Effector memory CD4-positive, alpha-beta T cell (primary cell): ENCODE results near the gene TRIM74.
"Not testable (repeated sequence)": the region's sequence is repeated elsewhere in the genome, so short reads cannot be mapped to it uniquely, and the experiment has no call there.

ENCODE experiments used
- DNase-seq, 3 donors: peaks; one replicate each; pipeline ENCODE4 v3.0.0-alpha.2; 2020
- H3K27ac ChIP-seq: 2 replicates; pipeline ENCODE4 v1.7.0; 2013; ENCODE audit warnings: mild to moderate bottlenecking, low read length, moderate library complexity; ENCODE audit not compliant: insufficient read depth, poor library complexity, severe bottlenecking
- H3K27me3 ChIP-seq: replicated peaks from 2 replicates; pipeline ENCODE4 v1.7.0; 2013; ENCODE audit warnings: mild to moderate bottlenecking, low read length; ENCODE audit not compliant: insufficient read depth, control insufficient read depth, poor library complexity, severe bottlenecking
- H3K36me3 ChIP-seq: 2 replicates; pipeline ENCODE4 v1.7.0; 2013; ENCODE audit warnings: mild to moderate bottlenecking, low read length, moderate library complexity; ENCODE audit not compliant: control insufficient read depth, insufficient read depth
- H3K4me1 ChIP-seq: 2 replicates; pipeline ENCODE4 v1.7.0; 2013; ENCODE audit warnings: low read length, mild to moderate bottlenecking; ENCODE audit not compliant: control insufficient read depth, insufficient read depth, poor library complexity, severe bottlenecking
- H3K4me3 ChIP-seq: 2 replicates; pipeline ENCODE4 v1.7.0; 2013; ENCODE audit warnings: low read length, low read depth, mild to moderate bottlenecking; ENCODE audit not compliant: insufficient read depth, poor library complexity, severe bottlenecking
- H3K9me3 ChIP-seq: 2 replicates; pipeline ENCODE4 v1.7.0; 2013; ENCODE audit warnings: mild to moderate bottlenecking, low read length, moderate library complexity; ENCODE audit not compliant: control insufficient read depth
- total RNA-seq, 3 donors: gene quantifications; one replicate each; lab custom pipeline; 2026; lab: John Stamatoyannopoulos, UW

Gene TRIM74
- total RNA-seq, result 0.17 to 0.97 (median 0.17) reads per million in 3 donors

DNA sequence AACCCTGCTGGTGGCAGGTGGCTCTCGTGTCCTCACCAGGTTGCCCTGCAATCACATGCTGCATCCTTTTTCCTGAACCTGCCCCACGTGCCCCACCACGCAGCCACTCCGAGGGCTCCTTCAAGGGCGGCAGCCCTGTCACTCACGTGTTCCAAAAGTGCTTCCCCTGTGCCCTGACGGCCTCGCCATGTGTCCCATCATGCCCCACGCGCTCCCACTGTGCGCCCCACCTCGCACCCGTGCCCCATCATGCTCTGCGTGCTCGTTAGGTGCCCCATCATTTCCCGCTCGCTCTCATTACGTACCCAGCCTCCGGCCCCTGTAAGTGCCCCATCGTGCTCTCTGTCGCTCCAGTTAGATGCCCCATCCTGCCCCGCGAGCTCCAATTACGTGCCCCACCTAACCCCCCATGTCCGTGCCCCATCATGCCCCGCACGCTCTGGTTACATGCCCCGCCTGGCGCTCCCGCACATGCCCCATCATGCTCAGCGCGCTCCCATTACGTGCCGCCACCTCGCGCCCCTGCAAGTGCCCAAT lies at the start of gene TRIM74:
Gene TRIM74 (minus strand): TSS at position 487 of the 537 bp plus-strand sequence. CDS start 3,309 bp downstream, outside the sequence.
- H3K9me3 ChIP-seq, H3K27ac ChIP-seq, H3K4me1 ChIP-seq, DNase-seq, H3K36me3 ChIP-seq, H3K27me3 ChIP-seq, H3K4me3 ChIP-seq: not testable (repeated sequence)

GRCh38 chr7:73006491-73006890 lies 37.2 kb upstream of the TRIM74 start:
- H3K27ac ChIP-seq, result not testable (repeated sequence)

GRCh38 chr7:73005693-73006447 lies 36.6 kb upstream of the TRIM74 start:
- H3K4me3 ChIP-seq, result peak overlapping the region; percentile 56
- H3K27ac ChIP-seq, result peak overlapping the region; percentile 68
- not testable (repeated sequence) for H3K27me3 ChIP-seq, H3K9me3 ChIP-seq, H3K36me3 ChIP-seq, H3K4me1 ChIP-seq
- DNase-seq, result peak; percentile 86 to 90 (median 89)

More at GRCh38 chr7:73006491-73006890, 37.2 kb upstream of the TRIM74 start:
- DNase-seq, H3K9me3 ChIP-seq, H3K4me1 ChIP-seq, H3K4me3 ChIP-seq, H3K36me3 ChIP-seq, H3K27me3 ChIP-seq: not testable (repeated sequence)

- Histone ChIP-seq H3K27ac (peak overlapping the region; percentile 68), H3K4me3 (peak overlapping the region; percentile 56)
- not testable (repeated sequence) for H3K4me1 ChIP-seq, H3K36me3 ChIP-seq, H3K9me3 ChIP-seq, H3K27me3 ChIP-seq
- peak in 2 of 3 donors; percentile 52 to 74 for DNase-seq
Observed at GRCh38 chr7:73005356-73005692, 36.1 kb upstream of the TRIM74 start.

GRCh38 chr7:72997887-72998468 lies 28.7 kb upstream of the TRIM74 start:
- H3K27me3 ChIP-seq, H3K4me3 ChIP-seq, H3K9me3 ChIP-seq, H3K4me1 ChIP-seq, DNase-seq, H3K27ac ChIP-seq, H3K36me3 ChIP-seq: not testable (repeated sequence)

DNA sequence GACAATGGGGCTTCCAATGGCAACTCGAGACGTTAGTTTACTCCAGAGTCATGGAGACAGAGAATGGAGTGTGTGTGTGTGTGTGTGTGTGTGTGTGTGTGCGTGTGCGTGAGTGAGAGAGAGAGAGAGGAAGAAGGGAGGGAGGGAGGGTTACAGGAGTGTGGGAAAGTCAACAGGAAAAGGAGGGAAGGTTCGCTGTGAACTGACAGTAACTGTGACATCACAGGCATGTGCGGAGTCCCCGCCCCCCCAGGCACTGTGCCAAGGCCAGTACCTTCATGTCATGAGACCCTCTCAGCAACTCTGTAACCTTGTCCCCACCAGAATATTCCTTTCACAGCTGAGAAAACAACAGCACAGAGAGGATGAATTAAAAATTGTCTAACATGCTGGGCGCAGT lies 28.2 kb upstream of the TRIM74 start:
- H3K36me3 ChIP-seq, H3K27me3 ChIP-seq, H3K9me3 ChIP-seq, H3K4me1 ChIP-seq, H3K4me3 ChIP-seq, DNase-seq, H3K27ac ChIP-seq: not testable (repeated sequence)

GRCh38 chr7:72995484-72995883 lies 26.2 kb upstream of the TRIM74 start:
- not testable (repeated sequence) for H3K27me3 ChIP-seq, H3K9me3 ChIP-seq, H3K36me3 ChIP-seq, H3K4me3 ChIP-seq, H3K27ac ChIP-seq, DNase-seq, H3K4me1 ChIP-seq

DNA sequence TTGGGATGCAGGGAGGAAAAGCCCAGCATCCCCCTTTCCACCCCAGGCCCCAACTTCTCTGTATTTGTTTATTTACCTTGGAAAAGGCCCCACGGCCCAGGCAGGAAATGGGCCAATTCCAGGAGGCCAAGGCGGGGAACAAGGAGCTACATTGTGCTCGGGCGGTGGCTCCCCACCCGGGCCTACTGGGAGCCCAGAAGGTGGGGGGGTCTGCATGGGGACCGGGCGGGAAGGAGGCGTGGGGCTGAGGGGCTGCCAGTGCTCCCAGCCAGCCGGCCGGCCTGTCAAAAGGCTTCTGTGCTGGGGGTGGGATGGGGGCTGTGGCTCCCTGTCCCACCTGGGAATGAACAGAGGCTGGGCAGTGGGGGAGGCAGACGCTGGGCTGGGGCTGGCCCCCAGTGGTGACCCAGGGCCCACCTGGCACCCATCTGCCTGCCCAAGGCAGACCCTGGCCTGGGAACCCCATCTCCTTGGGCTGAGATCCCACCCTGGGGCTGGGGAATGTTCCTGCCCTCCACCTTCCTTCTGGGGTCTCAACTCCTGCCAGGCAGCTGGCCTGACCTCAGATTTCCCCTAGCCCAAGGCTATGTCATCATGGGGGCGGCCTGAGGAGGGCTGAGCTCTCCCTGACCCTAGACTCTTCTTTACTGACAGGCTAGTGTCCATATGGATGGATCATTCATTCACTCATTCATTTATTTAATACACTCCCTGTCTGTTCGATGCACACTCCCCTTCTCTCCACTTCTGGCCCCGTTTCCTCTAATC lies 21.1 kb upstream of the TRIM74 start:
- H3K4me3 ChIP-seq, H3K27me3 ChIP-seq, H3K9me3 ChIP-seq, H3K27ac ChIP-seq, H3K4me1 ChIP-seq, DNase-seq, H3K36me3 ChIP-seq: not testable (repeated sequence)

GRCh38 chr7:72982084-72982483 lies 12.8 kb upstream of the TRIM74 start:
- not testable (repeated sequence) for H3K4me1 ChIP-seq, H3K27me3 ChIP-seq, H3K27ac ChIP-seq, H3K4me3 ChIP-seq, H3K36me3 ChIP-seq, H3K9me3 ChIP-seq, DNase-seq

DNA sequence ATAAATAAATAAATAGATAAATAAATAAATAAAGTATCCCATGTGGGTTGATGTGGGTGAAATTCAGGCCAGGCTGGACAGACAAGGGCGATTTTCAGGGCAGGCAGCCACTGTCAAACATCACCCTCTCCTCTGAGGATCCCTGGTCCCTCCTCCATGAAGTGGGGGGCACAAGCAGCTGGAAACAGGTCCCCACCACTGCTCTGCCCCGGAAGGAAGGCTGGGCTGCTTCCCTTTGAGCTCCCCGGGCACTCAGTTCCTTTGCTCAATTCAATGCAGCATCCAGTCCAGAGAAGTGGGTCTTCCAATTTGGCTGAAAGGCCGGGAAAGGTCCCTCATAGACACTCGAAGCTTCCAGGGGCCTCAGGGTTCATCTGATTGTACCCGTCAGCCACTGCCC lies 11.1 kb upstream of the TRIM74 start:
- H3K4me3 ChIP-seq, H3K27me3 ChIP-seq, H3K27ac ChIP-seq, H3K4me1 ChIP-seq, H3K36me3 ChIP-seq, H3K9me3 ChIP-seq, DNase-seq: not testable (repeated sequence)
